Jurkat, Clone E6-1 (cell line): ENCODE measurements around the gene TAC4.

ENCODE experiments used
- DNase-seq: peaks from one replicate; pipeline ENCODE4 v3.0.0-alpha.2; 2011; ENCODE audit warnings: low read depth, low spot score
- H3K4me3 ChIP-seq: 2 replicates; pipeline ENCODE4 v1.5.1; 2011; ENCODE audit warnings: mild to moderate bottlenecking, low read length, control low read depth, moderate library complexity

The TAC4 gene

GRCh38 chr17:49821466-49821865, 26.4 kb downstream of the TAC4 start:
- no peak for DNase-seq
- no peak overlapping the region for H3K4me3 ChIP-seq

DNA sequence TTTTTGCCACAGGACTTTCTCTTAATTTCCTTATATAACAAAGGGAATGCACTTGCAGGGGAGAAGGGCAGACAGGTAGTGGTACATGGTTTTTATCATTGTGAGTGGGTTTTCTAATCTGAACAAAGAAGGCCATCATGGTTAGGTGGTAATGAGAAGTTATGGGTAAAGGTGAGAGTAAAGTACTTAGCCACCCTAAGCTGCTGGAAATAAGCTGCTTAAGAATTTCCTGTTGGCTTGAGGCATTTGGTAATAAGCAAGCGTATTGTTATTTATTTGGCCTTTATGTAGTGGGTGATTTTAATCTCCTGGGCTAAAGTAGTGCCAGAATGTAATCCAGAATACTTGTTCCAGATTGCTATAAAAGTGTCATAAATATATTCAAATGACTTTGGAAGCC, 27.1 kb downstream of the TAC4 start:
- no peak for DNase-seq

DNA sequence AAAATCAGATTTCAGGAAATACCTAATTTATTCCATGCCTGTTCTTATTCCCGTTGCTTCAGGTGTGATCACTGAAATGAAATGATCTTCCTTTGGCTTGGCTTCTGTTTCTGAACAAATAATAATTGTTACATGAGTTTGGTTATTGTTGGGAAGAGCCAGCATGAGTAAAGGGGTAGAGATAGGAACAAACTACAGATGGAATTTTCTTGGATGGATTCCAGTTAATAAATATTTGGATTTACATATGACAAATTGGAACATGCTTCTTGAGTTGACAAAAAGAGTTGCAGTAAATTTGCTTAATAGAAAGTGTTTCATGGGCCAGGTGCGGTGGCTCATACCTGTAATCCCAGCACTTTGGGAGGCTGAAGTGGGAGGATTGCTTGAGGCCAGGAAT, 28.2 kb downstream of the TAC4 start:
- no peak for DNase-seq

More for the DNA sequence above, 27.1 kb downstream of the TAC4 start:
- no peak overlapping the region for H3K4me3 ChIP-seq

DNA sequence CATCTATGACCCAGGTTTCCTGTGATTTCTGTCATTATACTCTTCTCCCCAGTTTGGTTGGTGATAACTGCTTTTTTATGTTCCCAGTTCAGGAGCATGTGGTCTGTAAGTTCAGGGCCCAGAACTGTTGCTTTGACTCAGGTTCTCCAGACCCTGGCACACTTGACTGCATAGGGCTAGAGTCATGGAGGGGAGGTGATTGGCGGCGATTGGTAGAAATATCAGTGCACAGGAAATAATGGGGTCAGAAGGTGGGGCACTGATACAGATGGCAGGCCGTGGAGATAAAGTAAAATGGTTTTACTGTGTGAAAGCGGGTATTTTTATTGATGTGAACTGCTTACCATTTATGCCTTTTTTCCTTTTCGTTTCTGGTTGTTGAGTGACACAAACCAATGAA, 28.7 kb downstream of the TAC4 start:
- no peak overlapping the region for H3K4me3 ChIP-seq
- DNase-seq, result no peak

More for the DNA sequence above, 28.2 kb downstream of the TAC4 start:
- no peak overlapping the region for H3K4me3 ChIP-seq

DNA sequence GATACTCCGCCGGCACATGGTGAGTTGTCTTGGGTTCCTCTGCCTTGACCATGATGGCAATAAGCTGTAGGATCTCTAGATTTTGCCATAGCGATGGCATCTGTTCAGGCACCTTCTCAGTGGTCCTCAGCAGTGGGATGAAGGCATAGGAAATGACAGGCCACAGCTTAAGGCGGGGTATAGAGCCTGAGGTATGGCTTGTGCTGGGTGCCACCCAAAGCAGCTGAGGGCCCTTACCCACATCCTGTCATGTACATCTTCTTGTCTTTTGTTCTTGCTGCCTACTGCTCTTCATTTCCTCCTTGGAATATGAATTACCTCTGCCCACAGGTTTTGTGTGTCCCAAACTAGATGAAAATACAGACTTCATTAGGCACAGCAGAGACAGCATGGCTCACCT, 29.9 kb downstream of the TAC4 start:
- peak overlapping the region; percentile 23 for H3K4me3 ChIP-seq
- DNase-seq, result peak; percentile 93

GRCh38 chr17:49815761-49816281, 32.0 kb downstream of the TAC4 start:
- DNase-seq, result no peak
- H3K4me3 ChIP-seq, result no peak overlapping the region

DNA sequence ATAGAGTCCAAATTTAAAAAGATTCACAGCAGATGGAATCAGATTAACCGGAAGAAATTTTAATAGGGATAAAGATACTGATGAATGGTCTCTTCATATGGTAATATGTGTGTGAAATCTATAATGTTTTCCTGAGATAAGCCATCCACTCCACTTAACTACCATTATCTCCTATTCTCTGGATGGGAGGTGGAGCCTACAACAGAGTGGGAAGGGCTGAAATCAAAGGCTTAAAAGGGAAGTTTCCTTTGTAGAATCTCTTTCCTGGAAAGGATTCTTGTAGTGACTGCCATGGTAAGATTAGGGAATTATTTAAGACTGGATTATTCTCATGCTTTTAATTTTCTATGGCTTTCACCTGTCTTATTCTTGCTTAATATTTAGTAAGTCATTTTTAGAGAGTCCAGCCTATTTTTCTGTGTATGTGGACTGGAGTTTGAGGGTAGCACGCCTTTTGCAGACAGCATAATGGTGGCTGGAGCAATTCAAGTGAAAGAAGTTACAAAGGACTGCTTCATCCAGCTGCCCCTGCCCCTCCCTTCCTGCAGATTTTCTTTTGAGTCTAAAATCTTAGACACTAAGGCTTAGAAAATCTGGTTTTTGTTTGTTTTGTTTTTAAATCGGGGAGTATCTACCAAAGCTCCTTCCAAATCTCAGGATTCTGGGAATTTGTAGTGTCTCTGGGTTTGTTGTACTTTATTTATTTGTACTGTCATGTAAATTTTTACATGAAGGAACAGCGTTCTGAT, 32.9 kb downstream of the TAC4 start:
- no peak overlapping the region for H3K4me3 ChIP-seq
- no peak for DNase-seq

DNA sequence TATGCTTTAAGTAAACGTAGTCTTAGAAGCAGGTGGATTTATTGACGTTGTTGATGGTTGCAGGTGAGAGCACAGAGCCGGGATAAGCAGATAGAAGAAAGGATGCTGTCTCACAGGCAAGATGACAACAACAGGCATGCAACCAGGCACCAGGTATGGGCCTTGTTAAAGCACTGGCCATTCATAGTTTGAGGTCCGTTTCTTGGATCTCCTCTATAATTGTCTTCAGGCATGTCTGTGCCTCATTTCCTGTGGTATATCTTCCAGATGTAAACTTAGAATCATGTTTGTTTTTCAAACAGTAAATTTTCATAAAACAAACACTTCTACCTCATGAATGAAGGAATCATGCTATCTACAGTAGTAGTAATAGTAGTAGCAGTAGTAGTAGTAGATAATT, 38.8 kb downstream of the TAC4 start:
- H3K4me3 ChIP-seq, result no peak overlapping the region
- DNase-seq, result no peak

DNA sequence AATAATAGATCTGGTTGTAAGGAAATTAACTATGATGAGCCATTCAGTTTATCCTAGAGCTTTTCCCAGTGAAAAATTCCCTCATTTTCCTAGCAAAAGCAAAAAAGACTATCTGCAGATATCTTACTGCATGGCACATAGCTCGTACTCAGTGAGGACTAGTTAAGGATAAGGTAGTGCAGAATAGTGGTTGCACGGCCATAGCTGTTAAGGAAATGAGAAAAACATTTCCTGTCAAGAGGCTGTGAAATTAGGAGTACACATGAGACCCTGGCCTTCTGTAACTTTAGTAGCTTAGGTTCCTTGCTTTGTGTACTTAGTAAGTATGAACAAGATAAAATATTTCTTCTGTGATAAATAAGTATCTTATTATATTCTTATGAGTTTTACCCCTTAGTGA, 49.1 kb downstream of the TAC4 start:
- DNase-seq, result no peak
- no peak overlapping the region for H3K4me3 ChIP-seq

DNA sequence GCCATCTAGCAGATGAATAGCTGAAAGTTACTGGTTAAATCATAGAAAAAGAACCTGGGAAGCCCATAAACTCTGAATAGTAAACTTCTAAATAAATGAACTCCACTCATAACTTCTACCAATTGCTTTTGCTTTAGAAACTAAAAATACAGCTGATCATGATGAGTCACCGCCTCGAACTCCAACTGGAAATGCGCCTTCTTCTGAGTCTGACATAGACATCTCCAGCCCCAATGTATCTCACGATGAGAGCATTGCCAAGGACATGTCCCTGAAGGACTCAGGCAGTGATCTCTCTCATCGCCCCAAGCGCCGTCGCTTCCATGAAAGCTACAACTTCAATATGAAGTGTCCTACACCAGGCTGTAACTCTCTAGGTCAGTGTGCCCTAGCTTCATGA, 49.7 kb downstream of the TAC4 start:
- DNase-seq, result no peak
- H3K4me3 ChIP-seq, result no peak overlapping the region

GRCh38 chr17:49795372-49795771, 52.5 kb downstream of the TAC4 start:
- no peak for DNase-seq
- no peak overlapping the region for H3K4me3 ChIP-seq

DNA sequence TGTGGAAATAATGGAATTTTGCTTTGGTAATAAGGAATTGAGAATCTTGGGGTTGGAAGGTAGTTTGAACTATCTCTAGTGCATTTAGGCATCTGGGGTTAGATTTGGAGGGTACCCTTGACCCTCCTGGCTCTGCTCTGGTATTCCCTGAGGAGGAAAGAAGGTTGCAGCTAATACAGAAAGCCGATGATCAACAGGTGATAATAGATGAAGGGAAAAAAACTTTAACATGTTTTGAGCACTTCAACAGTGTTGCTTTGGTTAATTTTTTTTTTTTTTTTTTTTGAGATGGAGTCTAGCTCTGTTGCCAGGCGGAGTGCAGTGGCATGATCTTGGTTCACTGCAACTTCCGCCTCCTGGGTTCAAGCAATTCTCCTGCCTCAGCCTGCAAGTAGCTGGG, 54.6 kb downstream of the TAC4 start:
- no peak for DNase-seq
- H3K4me3 ChIP-seq, result no peak overlapping the region

GRCh38 chr17:49789243-49789578, 58.7 kb downstream of the TAC4 start:
- DNase-seq, result no peak
- H3K4me3 ChIP-seq, result peak overlapping the region; percentile 97

DNA sequence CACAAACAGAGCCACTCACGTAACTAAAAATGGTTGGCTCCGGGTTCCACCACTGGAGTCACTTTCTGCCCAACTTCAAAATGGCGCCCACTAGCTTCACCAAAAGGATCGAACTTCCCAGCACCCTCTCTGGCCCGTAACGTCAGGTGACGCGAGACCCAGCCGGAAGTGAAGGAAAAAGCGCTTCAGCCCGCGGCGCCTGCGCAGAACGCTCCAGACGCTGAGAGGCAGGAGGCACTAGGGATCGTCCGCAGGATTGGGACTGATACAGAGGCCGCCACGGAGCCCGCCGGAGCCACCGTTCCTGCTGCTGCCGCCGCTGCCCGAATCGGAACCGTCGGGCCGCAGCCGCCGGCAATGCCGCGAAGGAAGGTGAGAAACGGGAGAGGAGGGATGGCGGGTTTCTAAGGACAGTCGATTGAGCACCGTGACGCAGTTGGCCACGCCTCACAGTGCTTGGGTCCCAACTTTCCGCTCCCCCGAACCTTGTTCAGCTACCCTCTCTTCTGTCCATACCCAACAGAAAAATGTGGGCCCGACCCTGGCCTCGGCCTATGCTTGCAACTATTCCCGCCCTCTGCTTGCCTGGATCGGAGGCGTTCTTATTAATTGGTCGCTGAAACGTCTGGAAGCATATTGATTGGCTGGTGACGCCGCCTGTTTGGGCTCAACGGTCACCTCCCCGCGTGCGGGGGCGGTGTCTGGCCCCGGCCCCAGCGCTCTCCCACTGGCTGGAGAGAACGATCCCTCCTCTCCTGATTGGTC, 59.2 kb downstream of the TAC4 start, which contains the start of gene KAT7:
Gene KAT7 (plus strand): TSS at position 204 of the 765 bp plus-strand sequence. CDS start 154 bp downstream, at position 358.
- H3K4me3 ChIP-seq, result peak within 1 kb of the TSS; percentile 97
- DNase-seq, result peak; percentile 100
